Neutrophil (primary cell): ENCODE results near the gene PLCD3.

ENCODE experiments used
- H3K27ac ChIP-seq: fragments of 200-600 bp; sonication (generic); 2 replicates; pipeline ENCODE4 v1.5.1; 2016; ENCODE audit warnings: mild to moderate bottlenecking, moderate library complexity
- H3K27me3 ChIP-seq: fragments of 200-600 bp; sonication (generic); 2 replicates; pipeline ENCODE4 v1.6.0; 2016; ENCODE audit warnings: mild to moderate bottlenecking
- H3K36me3 ChIP-seq: fragments of 200-600 bp; sonication (generic); 2 replicates; pipeline ENCODE4 v1.5.1; 2017
- H3K4me1 ChIP-seq, 2 experiments: fragments of 200-600 bp in 1 of 2; sonication (generic) in 1 of 2; 1 replicate in 1 of 2; 2 replicates in 1 of 2; pipeline versions ENCODE4 v1.5.1 to v1.6.1; 2013 to 2016; ENCODE audit warnings: low read depth in 1 of 2, low read length in 1 of 2, mild to moderate bottlenecking in 1 of 2, moderate library complexity in 1 of 2; ENCODE audit not compliant: control insufficient read depth in 1 of 2, insufficient read depth in 1 of 2
- H3K4me3 ChIP-seq, 2 experiments: fragments of 200-600 bp in 1 of 2; sonication (generic) in 1 of 2; 1 replicate in 1 of 2; 2 replicates in 1 of 2; pipeline ENCODE4 v1.5.1; 2013 to 2016; ENCODE audit warnings: low read depth in 1 of 2, low read length in 1 of 2, mild to moderate bottlenecking in 1 of 2, moderate library complexity in 1 of 2
- H3K9me3 ChIP-seq: fragments of 200-600 bp; sonication (generic); 2 replicates; pipeline ENCODE4 v1.5.1; 2016
- TF ChIP-seq, protein P1 (sequence below): fragments of 200-600 bp; sonication (generic); IDR thresholded peaks from 2 replicates; pipeline ENCODE4 v1.5.1; 2016; ENCODE audit warnings: antibody characterized with exemption

Gene PLCD3

GRCh38 chr17:45138911-45139532, 6.7 kb upstream of the PLCD3 start:
- Histone ChIP-seq H3K4me1 (peaks cover 11 to 24% of the 10 kb centered on the region in 2 experiments), H3K27me3 (peaks cover 5% of the 10 kb centered on the region), H3K9me3 (no peaks in the 10 kb centered on the region), H3K4me3 (no peak overlapping the region), H3K36me3 (no peaks in the 10 kb centered on the region), H3K27ac (no peak overlapping the region)
- TF ChIP-seq, protein P1, sequence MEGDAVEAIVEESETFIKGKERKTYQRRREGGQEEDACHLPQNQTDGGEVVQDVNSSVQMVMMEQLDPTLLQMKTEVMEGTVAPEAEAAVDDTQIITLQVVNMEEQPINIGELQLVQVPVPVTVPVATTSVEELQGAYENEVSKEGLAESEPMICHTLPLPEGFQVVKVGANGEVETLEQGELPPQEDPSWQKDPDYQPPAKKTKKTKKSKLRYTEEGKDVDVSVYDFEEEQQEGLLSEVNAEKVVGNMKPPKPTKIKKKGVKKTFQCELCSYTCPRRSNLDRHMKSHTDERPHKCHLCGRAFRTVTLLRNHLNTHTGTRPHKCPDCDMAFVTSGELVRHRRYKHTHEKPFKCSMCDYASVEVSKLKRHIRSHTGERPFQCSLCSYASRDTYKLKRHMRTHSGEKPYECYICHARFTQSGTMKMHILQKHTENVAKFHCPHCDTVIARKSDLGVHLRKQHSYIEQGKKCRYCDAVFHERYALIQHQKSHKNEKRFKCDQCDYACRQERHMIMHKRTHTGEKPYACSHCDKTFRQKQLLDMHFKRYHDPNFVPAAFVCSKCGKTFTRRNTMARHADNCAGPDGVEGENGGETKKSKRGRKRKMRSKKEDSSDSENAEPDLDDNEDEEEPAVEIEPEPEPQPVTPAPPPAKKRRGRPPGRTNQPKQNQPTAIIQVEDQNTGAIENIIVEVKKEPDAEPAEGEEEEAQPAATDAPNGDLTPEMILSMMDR = no peak

GRCh38 chr17:45137561-45138305, 5.4 kb upstream of the PLCD3 start:
- Histone ChIP-seq H3K4me1 (peaks cover 14 to 21% of the 10 kb centered on the region in 2 experiments), H3K27me3 (no peaks in the 10 kb centered on the region), H3K36me3 (no peaks in the 10 kb centered on the region), H3K4me3 (no peak overlapping the region), H3K9me3 (no peaks in the 10 kb centered on the region), H3K27ac (no peak overlapping the region)
- TF ChIP-seq, protein P1 = no peak

GRCh38 chr17:45136846-45137560, 4.7 kb upstream of the PLCD3 start:
- no peaks in the 10 kb centered on the region for H3K36me3 ChIP-seq
- TF ChIP-seq, protein P1 = no peak
- peaks cover 17 to 23% of the 10 kb centered on the region in 2 experiments for H3K4me1 ChIP-seq
- H3K27ac ChIP-seq = no peak overlapping the region
- no peak overlapping the region for H3K4me3 ChIP-seq
- no peaks in the 10 kb centered on the region for H3K9me3 ChIP-seq
- no peaks in the 10 kb centered on the region for H3K27me3 ChIP-seq

DNA sequence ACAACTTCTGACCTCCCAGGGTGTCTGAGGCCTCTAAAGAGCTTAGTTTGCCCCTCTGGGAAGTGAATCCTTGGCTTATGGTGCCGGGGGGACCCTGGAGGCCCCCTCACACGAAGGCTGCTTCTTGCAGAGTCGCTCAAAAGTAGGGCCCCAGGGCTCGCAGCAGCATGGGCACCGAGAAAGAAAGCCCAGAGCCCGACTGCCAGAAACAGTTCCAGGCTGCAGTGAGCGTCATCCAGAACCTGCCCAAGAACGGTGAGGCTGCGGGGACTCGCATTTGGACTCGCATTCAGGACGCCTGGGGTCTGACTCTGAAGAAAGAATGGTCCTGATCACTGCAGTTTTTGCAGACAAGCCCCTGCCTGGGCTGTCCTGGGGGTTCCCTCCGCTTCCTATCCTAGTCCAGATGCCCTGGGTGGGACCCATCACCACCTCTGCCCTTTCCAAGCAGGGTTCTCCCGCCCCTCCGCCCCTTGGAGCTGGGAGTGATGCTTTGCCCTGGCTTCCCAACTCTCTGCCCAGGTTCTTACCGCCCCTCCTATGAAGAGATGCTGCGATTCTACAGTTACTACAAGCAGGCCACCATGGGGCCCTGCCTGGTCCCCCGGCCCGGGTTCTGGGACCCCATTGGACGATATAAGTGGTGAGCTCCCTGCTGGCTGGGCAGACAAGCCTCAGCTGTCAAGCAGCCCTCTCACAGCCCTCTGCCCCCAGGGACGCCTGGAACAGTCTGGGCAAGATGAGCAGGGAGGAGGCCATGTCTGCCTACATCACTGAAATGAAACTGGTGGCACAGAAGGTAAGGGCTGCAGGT, 3.9 kb upstream of the PLCD3 start:
- peak overlapping the region; percentile 63 for H3K4me3 ChIP-seq
- peaks cover 2% of the 10 kb centered on the region for H3K27me3 ChIP-seq
- no peaks in the 10 kb centered on the region for H3K36me3 ChIP-seq
- H3K4me1 ChIP-seq = peaks cover 24 to 29% of the 10 kb centered on the region in 2 experiments
- peak overlapping the region; percentile 62 for H3K27ac ChIP-seq
- TF ChIP-seq, protein P1 = no peak
- no peaks in the 10 kb centered on the region for H3K9me3 ChIP-seq
